HG02943 (cell line): ENCODE measurements around the gene ANKRD28.
"Not testable (repeated sequence)": the region's sequence is repeated elsewhere in the genome, so short reads cannot be mapped to it uniquely, and the experiment has no call there.

ENCODE experiments used
- ATAC-seq: cut with Tn5 transposase; IDR thresholded peaks from one replicate; pipeline ENCODE4 v1.9.1; 2021; ENCODE audit warnings: mild to moderate bottlenecking, low read depth, moderate library complexity; ENCODE audit not compliant: unreplicated experiment

ANKRD28 gene

GRCh38 chr3:15638891-15639262 lies 158.9 kb downstream of the ANKRD28 start:
- ATAC-seq: no peak

- no peak for ATAC-seq
Measured at GRCh38 chr3:15638193-15638890, 159.4 kb downstream of the ANKRD28 start.

GRCh38 chr3:15637131-15637951 lies 160.4 kb downstream of the ANKRD28 start:
- no peak for ATAC-seq

DNA sequence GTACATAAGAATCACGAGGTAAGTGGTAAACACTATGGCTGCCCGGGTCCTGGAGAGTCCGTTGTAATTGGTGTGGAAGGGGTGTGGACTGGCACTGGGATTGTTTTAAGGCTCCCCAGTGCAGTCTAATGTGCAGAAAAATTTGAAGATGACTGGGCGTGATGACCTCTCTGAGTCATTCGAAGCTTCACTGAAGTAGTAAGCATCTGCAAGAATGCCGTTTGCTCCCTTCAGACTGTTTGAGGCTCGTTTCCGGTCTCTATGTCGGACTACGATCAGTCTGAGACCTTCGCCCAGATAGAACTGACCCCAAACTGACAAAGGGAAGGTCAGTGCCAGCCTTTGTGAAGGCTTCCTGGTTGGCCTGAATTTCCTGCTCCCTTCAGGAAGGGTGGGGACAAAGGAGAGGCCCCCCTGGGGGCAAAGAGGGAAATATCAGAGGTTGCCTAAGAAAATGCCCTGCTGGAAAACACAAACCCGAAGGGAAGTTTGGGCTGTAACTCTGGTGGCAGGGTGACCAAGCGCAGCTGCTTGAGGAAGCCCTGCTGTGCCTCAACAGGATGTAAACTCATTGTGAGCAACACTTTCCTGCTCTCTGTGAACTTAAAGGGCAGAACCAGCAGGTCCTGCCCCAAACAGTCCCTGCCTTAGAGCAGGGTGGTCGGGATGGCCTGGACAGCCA lies 161.6 kb downstream of the ANKRD28 start:
- no peak for ATAC-seq

- ATAC-seq: no peak
Measured at GRCh38 chr3:15635121-15635661, 162.6 kb downstream of the ANKRD28 start.

DNA sequence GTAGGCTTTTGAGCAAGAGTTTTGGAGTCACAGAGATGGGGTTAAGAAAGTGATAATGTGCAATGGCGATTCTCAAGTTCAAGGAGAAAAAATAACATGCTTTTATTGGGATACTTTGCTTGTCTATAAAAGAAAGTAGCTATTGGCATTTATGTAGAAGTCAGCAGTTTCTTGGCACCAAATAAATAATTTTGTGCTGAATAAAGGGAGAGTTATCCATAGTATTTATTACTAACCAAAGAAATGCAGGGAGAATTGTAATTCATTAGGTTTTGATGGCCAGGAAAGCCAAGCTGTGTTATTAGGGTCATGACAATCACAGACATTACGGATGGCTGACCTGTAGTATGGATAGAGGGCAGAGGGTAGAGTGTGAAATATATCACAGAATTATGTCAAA lies 163.1 kb downstream of the ANKRD28 start:
- no peak for ATAC-seq

DNA sequence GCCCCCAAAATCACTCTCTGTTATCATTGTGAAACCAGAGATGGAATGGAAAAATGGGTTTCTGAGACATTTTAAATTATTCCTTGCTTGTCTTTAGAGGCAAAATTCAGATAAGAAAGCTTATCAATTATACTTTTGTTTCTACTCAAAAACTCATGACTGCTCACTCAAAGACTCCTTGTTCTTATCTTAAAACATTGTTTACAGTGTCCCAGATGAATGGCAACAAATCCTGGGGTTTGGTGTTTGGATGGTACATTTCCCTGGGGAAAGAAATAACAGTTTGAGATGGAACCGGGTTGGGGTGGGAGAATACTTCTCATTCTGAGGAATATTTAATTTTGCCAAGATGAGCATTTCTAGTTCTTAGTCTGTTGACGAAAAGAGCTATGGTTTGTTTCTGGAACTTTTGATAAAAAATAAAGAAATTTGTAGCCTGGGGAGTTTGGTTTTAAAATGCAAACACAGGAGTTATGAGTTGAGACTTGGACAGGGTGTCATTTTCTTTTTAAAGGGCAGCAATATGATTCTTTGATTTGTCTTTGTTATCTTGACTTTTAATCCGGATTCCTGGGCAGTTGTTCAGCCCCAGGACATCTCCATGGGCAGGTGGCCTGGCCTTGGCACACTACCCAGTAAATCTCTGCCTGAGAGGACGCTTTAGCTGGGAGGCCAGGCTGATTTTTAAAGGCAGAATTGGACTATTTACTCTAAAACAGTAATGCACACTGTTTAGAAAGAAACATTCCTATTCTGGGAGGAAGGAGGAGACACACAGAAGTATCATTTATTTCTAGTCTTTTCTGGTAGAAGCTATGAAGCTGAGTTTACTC lies 163.8 kb downstream of the ANKRD28 start:
- no peak for ATAC-seq

- ATAC-seq: no peak
Measured at GRCh38 chr3:15633159-15633558, 164.6 kb downstream of the ANKRD28 start.

GRCh38 chr3:15632212-15632580 lies 165.6 kb downstream of the ANKRD28 start:
- no peak for ATAC-seq

DNA sequence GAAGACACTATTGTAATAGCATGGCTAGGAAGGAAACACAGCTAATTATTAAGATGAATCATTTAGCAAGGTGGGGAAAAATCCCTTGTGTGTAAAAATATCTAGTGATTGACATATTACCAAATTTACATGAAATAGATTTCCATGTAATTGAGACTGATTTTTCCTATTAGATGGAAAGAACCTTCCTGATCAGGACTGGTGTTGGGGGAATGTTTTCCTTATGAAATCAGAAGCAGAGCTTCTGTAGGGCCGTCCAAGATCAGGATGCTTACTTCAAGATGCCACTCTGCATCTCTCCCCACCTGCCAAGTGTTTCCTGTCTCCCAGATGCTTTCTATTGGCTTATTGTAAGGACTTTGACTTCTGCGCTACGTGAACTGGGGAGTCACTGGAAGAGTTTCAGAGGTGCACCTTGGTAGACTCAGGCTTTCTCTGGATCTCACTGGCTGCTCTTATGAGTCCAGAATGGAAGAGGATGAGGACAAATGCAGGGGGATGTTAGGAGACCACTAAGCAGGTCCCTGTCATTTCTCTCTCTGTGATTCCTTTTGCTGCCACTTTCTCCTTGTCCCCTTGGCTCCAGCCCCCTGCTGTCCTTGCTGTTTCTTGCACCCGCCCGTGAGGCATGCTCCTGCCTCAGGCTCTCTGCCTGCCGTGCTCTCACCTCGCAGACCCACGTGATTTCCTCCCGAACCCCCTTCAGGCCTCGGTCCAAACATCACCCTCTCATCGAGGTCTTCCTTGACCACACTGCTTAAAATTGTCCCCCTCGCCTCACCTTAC lies 166.2 kb downstream of the ANKRD28 start:
- no peak for ATAC-seq

GRCh38 chr3:15630646-15631350 lies 167.0 kb downstream of the ANKRD28 start:
- no peak for ATAC-seq

DNA sequence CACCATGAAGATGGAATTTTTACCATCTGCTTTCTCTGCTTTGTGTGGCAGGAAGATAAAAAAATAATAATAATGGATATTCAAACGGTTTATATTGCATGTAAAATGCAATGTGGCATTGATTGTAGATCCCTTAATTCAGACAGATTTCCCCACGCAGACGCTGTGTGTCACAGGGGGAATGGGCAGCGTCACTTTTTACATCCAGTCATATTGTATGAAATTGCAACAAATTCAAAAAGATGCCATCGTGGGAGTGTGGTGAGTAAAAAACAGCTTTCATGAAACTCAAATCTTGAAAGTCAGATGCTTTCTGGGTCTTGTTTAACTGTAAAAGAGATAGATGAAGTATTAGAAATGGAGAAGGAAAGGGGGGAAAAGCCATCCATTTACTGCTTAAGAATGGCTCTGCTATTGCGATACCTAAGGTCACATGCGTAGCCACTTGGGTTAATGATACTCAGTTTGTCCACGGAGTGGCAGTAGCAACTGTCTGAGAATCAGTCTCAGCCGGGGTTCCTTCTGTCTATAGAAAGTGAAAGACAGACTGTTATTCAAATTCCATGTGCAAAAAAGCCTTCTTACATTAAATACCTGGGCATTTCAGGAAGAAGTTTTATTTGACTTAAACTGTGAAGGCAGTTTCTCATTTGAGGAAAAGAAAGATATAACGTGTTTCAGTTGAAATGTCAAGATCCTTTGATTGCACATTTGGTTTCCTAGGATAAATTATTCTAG lies 167.8 kb downstream of the ANKRD28 start:
- peak; percentile 87 for ATAC-seq

- ATAC-seq: no peak
Measured at GRCh38 chr3:15628967-15629366, 168.8 kb downstream of the ANKRD28 start.

DNA sequence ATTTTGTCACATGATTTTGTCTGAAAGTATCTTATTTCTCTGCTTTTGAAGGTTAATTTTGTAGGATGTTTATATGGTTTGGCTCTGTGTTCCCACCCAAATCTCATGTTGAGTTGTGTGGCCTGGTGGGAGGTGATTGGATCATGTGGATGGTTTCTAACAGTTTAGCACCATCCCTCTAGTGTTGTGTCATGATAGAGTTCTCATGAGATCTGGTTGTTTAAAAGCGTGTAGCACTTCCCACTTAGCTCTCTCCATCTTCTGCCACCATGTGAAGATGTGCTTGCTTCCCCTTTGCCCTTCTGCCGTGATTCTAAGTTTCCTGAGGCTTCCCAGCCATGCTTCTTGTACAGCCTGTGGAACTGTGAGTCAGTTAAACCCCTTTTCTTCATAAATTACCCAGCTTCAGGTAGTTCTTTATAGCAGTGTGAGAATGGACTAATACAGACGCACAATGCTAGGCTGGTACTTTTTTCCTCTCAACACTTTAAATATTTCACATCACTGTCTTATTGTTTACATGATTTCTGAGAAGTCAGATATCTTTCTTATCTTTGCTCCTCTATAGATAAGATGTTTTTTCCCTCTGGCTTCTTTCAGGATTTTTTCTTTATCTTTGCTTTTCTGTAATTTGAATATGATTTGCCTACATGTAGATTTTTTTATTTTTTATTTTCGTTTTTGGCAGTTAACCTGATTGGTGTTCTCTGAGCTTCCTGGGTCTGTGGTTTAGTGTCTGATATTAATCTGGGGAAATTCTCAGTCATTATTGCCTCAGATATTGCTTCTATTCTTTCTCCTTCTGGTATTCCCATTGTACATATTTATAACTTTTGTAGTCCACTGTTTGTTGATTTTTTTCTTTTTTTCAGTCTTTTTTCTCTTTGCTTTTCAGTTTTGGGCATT lies 174.0 kb downstream of the ANKRD28 start:
- no peak for ATAC-seq

GRCh38 chr3:15619659-15620464 lies 177.9 kb downstream of the ANKRD28 start:
- not testable (repeated sequence) for ATAC-seq
